ENCODE data around the gene ZNF213.

DNA sequence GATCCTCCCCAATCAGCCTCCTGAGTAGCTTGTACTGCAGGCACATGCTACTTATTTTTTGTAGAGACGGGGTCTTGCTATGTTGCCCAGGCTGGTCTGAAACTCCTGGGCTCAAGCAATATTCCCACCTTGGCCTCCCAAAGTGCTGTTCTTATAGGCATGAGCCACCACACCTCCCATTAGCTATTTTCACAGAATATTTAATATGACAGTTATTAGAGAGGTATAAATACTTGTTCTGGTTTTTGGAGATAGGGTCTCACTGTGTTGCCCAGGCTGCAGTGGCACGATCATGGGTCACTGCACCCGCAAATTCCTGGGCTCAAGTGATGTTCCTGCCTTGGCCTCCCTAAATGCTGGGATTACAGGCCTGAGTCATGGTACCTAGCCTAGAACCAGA, 21.1 kb downstream of the ZNF213 start:
- no peak for TF ChIP-seq GATA2 (IDR thresholded peaks at IDR 0.05; ENCODE audit: low read depth, low read length)
- no peak for TF ChIP-seq GATA3 (IDR thresholded peaks at IDR 0.05; ENCODE audit: low read depth, low read length)

Data from SH-SY5Y (cell line).